Measurements from ENCODE around the gene SCT.

SCT gene

GRCh38 chr11:581752-582151 is 45.2 kb downstream of the SCT start:
- DNase-seq, result no peak

GRCh38 chr11:581342-581741 is 45.6 kb downstream of the SCT start:
- DNase-seq, result no peak

GRCh38 chr11:579830-580601 is 47.0 kb downstream of the SCT start:
- no peak for DNase-seq

- no peak for DNase-seq
These were observed 48.5 kb downstream of the SCT start for GRCh38 chr11:578276-579035.

- DNase-seq, result no peak
These were observed 49.4 kb downstream of the SCT start for GRCh38 chr11:577611-577894.

GRCh38 chr11:576811-577610 is 50.0 kb downstream of the SCT start:
- DNase-seq, result no peak
